CD4-positive, alpha-beta T cell (primary cell): ENCODE results near the gene H3-3A. TPM values are rescaled to one million over a fixed set of nuclear protein-coding genes. Genes with fewer than 3 reads are reported as not detected.
A peak's percentile ranks its signal among the peaks of the same experiment; 100 is the strongest.

Experiments used
- ATAC-seq: fragments of 200-7000 bp; cut with Tn5 transposase; one replicate; pipeline ENCODE4 v1.10.0; 2022; ENCODE audit warnings: mild to moderate bottlenecking; ENCODE audit not compliant: poor library complexity
- CTCF ChIA-PET: fragments of 350-600 bp; sonication (Branson Sonifier 250); formaldehyde crosslinking; loops from one replicate; lab custom pipeline; 2021; ENCODE audit warnings: antibody characterized with exemption, inconsistent platforms; lab: Charles Lee
- POLR2A ChIA-PET: fragments of 350-600 bp; sonication (Branson Sonifier 250); formaldehyde crosslinking; loops from one replicate; lab custom pipeline; 2021; ENCODE audit warnings: antibody characterized with exemption, inconsistent platforms; lab: Charles Lee
- DNase-seq, 14 experiments: peaks; one replicate each; pipeline ENCODE4 v3.0.0-alpha.2; 2013 to 2020; ENCODE audit warnings: mixed read lengths in 2 of 14
- H3K27ac ChIP-seq, 2 donors: one replicate each; pipeline versions ENCODE4 v1.5.1 to v1.7.0; 2013; ENCODE audit warnings: low read length in 2 of 2, low read depth in 1 of 2, mild to moderate bottlenecking in 1 of 2
- H3K27me3 ChIP-seq, 2 experiments: 1 replicate in 1 of 2; 2 replicates in 1 of 2; pipeline versions ENCODE4 v1.6.1 to v1.7.0; 2013; ENCODE audit warnings: low read length in 2 of 2, control low read depth in 1 of 2, mild to moderate bottlenecking in 1 of 2, moderate library complexity in 1 of 2; ENCODE audit not compliant: insufficient read depth in 2 of 2, control insufficient read depth in 1 of 2
- H3K36me3 ChIP-seq: one replicate; pipeline ENCODE4 v1.6.1; 2013; ENCODE audit warnings: low read length, control low read depth; ENCODE audit not compliant: insufficient read depth
- H3K4me1 ChIP-seq: one replicate; pipeline ENCODE4 v1.6.1; 2013; ENCODE audit warnings: low read length, control low read depth; ENCODE audit not compliant: insufficient read depth
- H3K4me3 ChIP-seq: one replicate; pipeline ENCODE4 v1.5.1; 2013; ENCODE audit warnings: mild to moderate bottlenecking, low read length, moderate library complexity
- H3K9me3 ChIP-seq, 2 experiments: 1 replicate in 1 of 2; 2 replicates in 1 of 2; pipeline versions ENCODE4 v1.6.1 to v1.7.0; 2013; ENCODE audit warnings: low read length in 2 of 2, mild to moderate bottlenecking in 2 of 2, control low read depth in 1 of 2, moderate library complexity in 1 of 2; ENCODE audit not compliant: control insufficient read depth in 1 of 2, insufficient read depth in 1 of 2
- H3K27ac Mint-ChIP-seq: one replicate; pipeline ENCODE4 v1.8.0; 2020; ENCODE audit warnings: mixed read lengths
- H3K27me3 Mint-ChIP-seq: one replicate; pipeline ENCODE4 v1.8.0; 2021; ENCODE audit warnings: mixed read lengths
- H3K36me3 Mint-ChIP-seq: one replicate; pipeline ENCODE4 v1.8.0; 2021; ENCODE audit warnings: low read depth, mixed read lengths
- H3K4me1 Mint-ChIP-seq: one replicate; pipeline ENCODE4 v1.8.0; 2021; ENCODE audit warnings: low read depth, mixed read lengths
- H3K4me3 Mint-ChIP-seq: one replicate; pipeline ENCODE4 v1.8.0; 2020; ENCODE audit warnings: mild to moderate bottlenecking, mixed read lengths
- H3K9me3 Mint-ChIP-seq: one replicate; pipeline ENCODE4 v1.8.0; 2020; ENCODE audit warnings: mixed read lengths
- CTCF ChIP-seq: fragments of 200-600 bp; IDR thresholded peaks from one replicate; pipeline ENCODE4 v1.8.0; 2022; ENCODE audit warnings: antibody characterized with exemption, mild to moderate bottlenecking
- intact Hi-C, 2 experiments: fragments of 100-400 bp; cut with DNase I in 1 of 2; cut with micrococcal nuclease in 1 of 2; formaldehyde crosslinking; loops; one replicate each; pipeline versions ENCODE4 v1.15.1 to v1.9.0; 2023 to 2025; cut with DNase I, micrococcal nuclease
- total RNA-seq, 174 experiments: library from RNA in 2 of 174; stranded (reverse) in 2 of 174; gene quantifications; one replicate each; pipeline ENCODE4 v1.2.3 and lab custom pipeline; 2021 to 2026

H3-3A gene
- total RNA-seq, 2 experiments from 2014 or later, result 372 to 380 TPM

GRCh38 chr1:226051365-226051764, 11.2 kb upstream of the H3-3A start:
- intact Hi-C loops, result no loop called here
- no peaks in the 10 kb centered on the region for H3K27me3 ChIP-seq
- Mint-ChIP-seq H3K36me3 (peaks cover 17% of the 10 kb centered on the region), H3K27ac (no peak overlapping the region), H3K4me3 (no peak overlapping the region), H3K27me3 (no peaks in the 10 kb centered on the region), H3K4me1 (no peaks in the 10 kb centered on the region), H3K9me3 (no peaks in the 10 kb centered on the region)
- H3K9me3 ChIP-seq, result no peaks in the 10 kb centered on the region
- no peak overlapping the region for H3K4me3 ChIP-seq
- no peak for ATAC-seq
- H3K4me1 ChIP-seq, result no peaks in the 10 kb centered on the region
- ChIA-PET POLR2A (interaction anchor here (2.1 to 2.4 kb wide), 3 partner anchors 11 to 52 kb away, joined by 7 to 12 read pairs (median 12); partner anchors contain the start of genes H3-3A and SDE2), CTCF (interaction anchor here (0.9 to 1.4 kb wide), 2 partner anchors 14 to 74 kb away, joined by 3 read pairs; no protein-coding TSS in a partner anchor)
- peaks cover 16% of the 10 kb centered on the region for H3K36me3 ChIP-seq
- TF ChIP-seq CTCF, result no peak
- H3K27ac ChIP-seq, result no peak overlapping the region
- peak in 2 of 14 experiments; percentile 36 to 56 for DNase-seq

- POLR2A ChIA-PET, result interaction anchor here (2.3 to 2.4 kb wide), 2 partner anchors 10 to 53 kb away, joined by 7 to 12 read pairs; partner anchors contain the start of genes H3-3A and SDE2
- Mint-ChIP-seq H3K27ac (no peak overlapping the region), H3K36me3 (peaks cover 20% of the 10 kb centered on the region)
Measured at GRCh38 chr1:226052061-226052460, 10.5 kb upstream of the H3-3A start.

GRCh38 chr1:226054519-226055327, 7.8 kb upstream of the H3-3A start:
- Histone ChIP-seq H3K27ac (no peak overlapping the region), H3K27me3 (no peaks in the 10 kb centered on the region), H3K4me3 (no peak overlapping the region), H3K9me3 (no peaks in the 10 kb centered on the region), H3K4me1 (no peaks in the 10 kb centered on the region), H3K36me3 (peaks cover 12% of the 10 kb centered on the region)
- Mint-ChIP-seq H3K27me3 (no peaks in the 10 kb centered on the region), H3K27ac (peak overlapping the region; percentile 20), H3K36me3 (peaks cover 35% of the 10 kb centered on the region), H3K9me3 (no peaks in the 10 kb centered on the region), H3K4me3 (peak overlapping the region; percentile 11), H3K4me1 (peaks cover 5% of the 10 kb centered on the region)
- TF ChIP-seq CTCF, result no peak
- no peak for DNase-seq
- POLR2A ChIA-PET, result interaction anchor here (0.7 kb wide), 1 partner anchor 35 kb away, joined by 7 read pairs; no protein-coding TSS in a partner anchor
- CTCF ChIA-PET, result interaction anchor here (0.7 kb wide), 1 partner anchor 85 kb away, joined by 3 read pairs; no protein-coding TSS in a partner anchor
- intact Hi-C loops, result no loop called here
- no peak for ATAC-seq

More at GRCh38 chr1:226052061-226052460, 10.5 kb upstream of the H3-3A start:
- Mint-ChIP-seq H3K4me3 (no peak overlapping the region), H3K27me3 (no peaks in the 10 kb centered on the region), H3K9me3 (no peaks in the 10 kb centered on the region), H3K4me1 (no peaks in the 10 kb centered on the region)
- no peak overlapping the region for H3K4me3 ChIP-seq
- H3K4me1 ChIP-seq, result no peaks in the 10 kb centered on the region
- CTCF ChIA-PET, result no interaction called here
- no peak overlapping the region for H3K27ac ChIP-seq
- ATAC-seq (no peak), DNase-seq (no peak)
- H3K36me3 ChIP-seq, result peaks cover 16% of the 10 kb centered on the region
- H3K9me3 ChIP-seq, result no peaks in the 10 kb centered on the region
- intact Hi-C loops, result no loop called here
- H3K27me3 ChIP-seq, result no peaks in the 10 kb centered on the region
- TF ChIP-seq CTCF, result no peak
